HCT116 (cell line): ENCODE measurements around the gene CUL5. TPM values are rescaled to one million over a fixed set of nuclear protein-coding genes. Genes with fewer than 3 reads are reported as not detected.

Source experiments
- ATAC-seq: fragments of 200-7000 bp; cut with Tn5 transposase; 2 replicates; pipeline ENCODE4 v1.9.1; 2020; ENCODE audit warnings: mild to moderate bottlenecking, moderate library complexity
- BruUV-seq: library from RNA; stranded (reverse); fragments of 400-500 nt; replicated peaks from 2 replicates; lab custom pipeline; 2021; lab: Mats Ljungman, UMichigan
- CTCF ChIA-PET: fragments of 300-600 bp; sonication (Branson Sonifier 250); formaldehyde crosslinking; loops from one replicate; lab custom pipeline; 2021; ENCODE audit warnings: antibody characterized with exemption; lab: Charles Lee
- POLR2A ChIA-PET: fragments of 300-600, 350-600 bp; sonication (Branson Sonifier 250); formaldehyde crosslinking; loops from one replicate; lab custom pipeline; 2021; ENCODE audit warnings: antibody characterized with exemption; lab: Charles Lee
- RAD21 ChIA-PET, 2 experiments: fragments of 300-600 bp; sonication (Branson Sonifier 250); formaldehyde crosslinking; loops; one replicate each; lab custom pipeline; 2023; ENCODE audit warnings: low total read pairs in 2 of 2; ENCODE audit not compliant: uncharacterized antibody in 2 of 2, unreplicated experiment in 2 of 2, low non-redundant PET in 1 of 2; lab: Charles Lee
- DNase-seq: peaks from one replicate; pipeline ENCODE4 v3.0.0-alpha.2; 2010; ENCODE audit warnings: low read depth, low spot score
- H2AFZ ChIP-seq: fragments of 200-600 bp; shearing (Covaris generic), sonication (generic); 2 replicates; pipeline ENCODE4 v1.6.1; 2017; ENCODE audit warnings: low read depth, mixed run types, mixed read lengths, antibody characterized with exemption, low read length; ENCODE audit not compliant: poor library complexity, severe bottlenecking
- H3K27ac ChIP-seq: 2 replicates; pipeline ENCODE4 v1.5.1; 2012; ENCODE audit warnings: low read depth, low read length
- H3K27me3 ChIP-seq: fragments of 200-600 bp; sonication (generic); 2 replicates; pipeline ENCODE4 v1.6.1; 2016; ENCODE audit warnings: mixed run types, low read length, mixed read lengths; ENCODE audit not compliant: insufficient read depth
- H3K36me3 ChIP-seq, 2 experiments: fragments of 200-500 bp in 1 of 2; fragments of 200-600 bp in 1 of 2; sonication (Bioruptor generic) in 1 of 2; sonication (generic) in 1 of 2; 2 replicates each; pipeline versions ENCODE4 v1.5.1 to v1.6.1; 2014 to 2016; ENCODE audit warnings: low read length in 2 of 2, inconsistent platforms in 1 of 2, mixed read lengths in 1 of 2, mixed run types in 1 of 2; ENCODE audit not compliant: insufficient read depth in 2 of 2, control insufficient read depth in 1 of 2
- H3K4me1 ChIP-seq, 2 experiments: fragments of 200-600 bp in 1 of 2; sonication (generic) in 1 of 2; 2 replicates each; pipeline versions ENCODE4 v1.5.1 to v1.6.1; 2012 to 2017; ENCODE audit warnings: low read length in 2 of 2, inconsistent platforms in 1 of 2, mild to moderate bottlenecking in 1 of 2, mixed read lengths in 1 of 2, mixed run types in 1 of 2, moderate library complexity in 1 of 2; ENCODE audit not compliant: insufficient read depth in 2 of 2, control insufficient read depth in 1 of 2
- H3K4me2 ChIP-seq: fragments of 200-600 bp; sonication (generic); 2 replicates; pipeline ENCODE4 v1.6.1; 2017; ENCODE audit warnings: mixed run types, low read length, mixed read lengths
- H3K4me3 ChIP-seq, 2 experiments: fragments of 200-600 bp in 1 of 2; sonication (generic) in 1 of 2; replicated peaks in 1 of 2; 2 replicates each; pipeline ENCODE4 v1.5.1; 2011 to 2016; ENCODE audit warnings: low read length in 2 of 2, control low read depth in 1 of 2, low read depth in 1 of 2, mild to moderate bottlenecking in 1 of 2, mixed read lengths in 1 of 2, mixed run types in 1 of 2
- H3K79me2 ChIP-seq: fragments of 200-600 bp; sonication (generic); 2 replicates; pipeline ENCODE4 v1.6.1; 2017; ENCODE audit warnings: mild to moderate bottlenecking, mixed run types, low read length, moderate library complexity, mixed read lengths; ENCODE audit not compliant: insufficient read depth
- H3K9ac ChIP-seq: fragments of 200-600 bp; sonication (generic); 2 replicates; pipeline ENCODE4 v1.6.1; 2016; ENCODE audit warnings: low read length, mixed read lengths
- H3K9me2 ChIP-seq: fragments of 200-600 bp; sonication (generic), shearing (Covaris generic); 2 replicates; pipeline ENCODE4 v1.6.1; 2017; ENCODE audit warnings: mixed run types, mild to moderate bottlenecking, moderate library complexity; ENCODE audit not compliant: insufficient read depth
- H3K9me3 ChIP-seq, 2 experiments: fragments of 200-500 bp in 1 of 2; fragments of 200-600 bp in 1 of 2; sonication (Bioruptor generic) in 1 of 2; sonication (generic) in 1 of 2; 2 replicates each; pipeline ENCODE4 v1.6.1; 2014 to 2017; ENCODE audit warnings: low read length in 2 of 2, mixed read lengths in 2 of 2, inconsistent platforms in 1 of 2, low read depth in 1 of 2, mild to moderate bottlenecking in 1 of 2, mixed run types in 1 of 2, moderate library complexity in 1 of 2; ENCODE audit not compliant: control insufficient read depth in 1 of 2, insufficient read depth in 1 of 2
- H4K20me1 ChIP-seq: fragments of 200-600 bp; sonication (generic), shearing (Covaris generic); 2 replicates; pipeline ENCODE4 v1.6.1; 2017; ENCODE audit warnings: mixed run types, mild to moderate bottlenecking, moderate library complexity; ENCODE audit not compliant: insufficient read depth
- ATF3 ChIP-seq: IDR thresholded peaks from 2 replicates; pipeline ENCODE4 v1.6.1; 2012
- CTCF ChIP-seq, 3 experiments: fragments of 200-600 bp in 1 of 3; sonication (generic) in 1 of 3; IDR thresholded peaks in 2 of 3; conservative IDR thresholded peaks in 1 of 3; 2 replicates each; pipeline ENCODE4 v1.5.1; 2012 to 2017; ENCODE audit warnings: low read depth in 2 of 3, low read length in 2 of 3, antibody characterized with exemption in 1 of 3, borderline replicate concordance in 1 of 3, control low read depth in 1 of 3, mild to moderate bottlenecking in 1 of 3, mixed read lengths in 1 of 3, mixed run types in 1 of 3, moderate library complexity in 1 of 3; ENCODE audit not compliant: insufficient read depth in 1 of 3
- EGR1 ChIP-seq: IDR thresholded peaks from 2 replicates; pipeline ENCODE4 v1.6.1; 2012; ENCODE audit warnings: low read depth
- ELF1 ChIP-seq: IDR thresholded peaks from 2 replicates; pipeline ENCODE4 v1.6.1; 2012; ENCODE audit warnings: low read depth, borderline replicate concordance
- EZH2 ChIP-seq: fragments of 200-600 bp; sonication (generic); IDR thresholded peaks from 2 replicates; pipeline ENCODE4 v1.6.1; 2017; ENCODE audit warnings: antibody characterized with exemption, mixed run types
- EZH2phosphoT487 ChIP-seq: fragments of 200-600 bp; IDR thresholded peaks from 2 replicates; pipeline ENCODE4 v1.6.1; 2018; ENCODE audit warnings: antibody characterized with exemption, borderline replicate concordance
- JUND ChIP-seq: IDR thresholded peaks from 2 replicates; pipeline ENCODE4 v1.6.1; 2012
- MAX ChIP-seq: IDR thresholded peaks from 2 replicates; pipeline ENCODE4 v1.6.1; 2012
- POLR2A ChIP-seq: IDR thresholded peaks from 2 replicates; pipeline ENCODE4 v1.7.0; 2011; ENCODE audit warnings: borderline replicate concordance; ENCODE audit not compliant: insufficient read depth, insufficient read length; ENCODE audit errors: extremely low read depth
- RAD21 ChIP-seq: IDR thresholded peaks from 2 replicates; pipeline ENCODE4 v1.6.1; 2012; ENCODE audit warnings: low read depth, mild to moderate bottlenecking
- REST ChIP-seq: IDR thresholded peaks from 2 replicates; pipeline ENCODE4 v1.6.1; 2012; ENCODE audit warnings: low read depth
- SP1 ChIP-seq: IDR thresholded peaks from 2 replicates; pipeline ENCODE4 v1.6.1; 2012; ENCODE audit warnings: low read depth
- SRF ChIP-seq: IDR thresholded peaks from 2 replicates; pipeline ENCODE4 v1.6.1; 2012; ENCODE audit warnings: low read depth
- TCF7L2 ChIP-seq: IDR thresholded peaks from 2 replicates; pipeline ENCODE4 v1.7.0; 2011; ENCODE audit warnings: borderline replicate concordance, inconsistent platforms; ENCODE audit not compliant: insufficient read depth, insufficient read length; ENCODE audit errors: extremely low read depth
- YY1 ChIP-seq: IDR thresholded peaks from 2 replicates; pipeline ENCODE4 v1.6.1; 2011; ENCODE audit warnings: low read length, low read depth, moderate library complexity, mild to moderate bottlenecking; ENCODE audit not compliant: insufficient replicate concordance; ENCODE audit errors: extremely low read depth
- ZNF274 ChIP-seq: fragments of 200-500 bp; sonication (Bioruptor generic); IDR thresholded peaks from 2 replicates; pipeline ENCODE4 v1.6.1; 2014; ENCODE audit warnings: mild to moderate bottlenecking, low read depth, low read length, inconsistent platforms
- intact Hi-C: fragments of 100-400 bp; cut with micrococcal nuclease; formaldehyde crosslinking; loops from 2 replicates; pipeline ENCODE4 v1.10.0; 2022
- total RNA-seq: library from RNA; stranded (reverse); gene quantifications from one replicate; pipeline ENCODE4 v1.2.1, GENCODE V29; 2021; ENCODE audit not compliant: unreplicated experiment
- TF ChIP-seq, protein P1 (sequence below): IDR thresholded peaks from 2 replicates; pipeline ENCODE4 v1.6.1; 2011; ENCODE audit warnings: mild to moderate bottlenecking, low read length, moderate library complexity; ENCODE audit not compliant: insufficient replicate concordance; ENCODE audit errors: extremely low read depth

The CUL5 gene
- total RNA-seq, 1 experiment from 2014 or later, result 41.9 TPM

DNA sequence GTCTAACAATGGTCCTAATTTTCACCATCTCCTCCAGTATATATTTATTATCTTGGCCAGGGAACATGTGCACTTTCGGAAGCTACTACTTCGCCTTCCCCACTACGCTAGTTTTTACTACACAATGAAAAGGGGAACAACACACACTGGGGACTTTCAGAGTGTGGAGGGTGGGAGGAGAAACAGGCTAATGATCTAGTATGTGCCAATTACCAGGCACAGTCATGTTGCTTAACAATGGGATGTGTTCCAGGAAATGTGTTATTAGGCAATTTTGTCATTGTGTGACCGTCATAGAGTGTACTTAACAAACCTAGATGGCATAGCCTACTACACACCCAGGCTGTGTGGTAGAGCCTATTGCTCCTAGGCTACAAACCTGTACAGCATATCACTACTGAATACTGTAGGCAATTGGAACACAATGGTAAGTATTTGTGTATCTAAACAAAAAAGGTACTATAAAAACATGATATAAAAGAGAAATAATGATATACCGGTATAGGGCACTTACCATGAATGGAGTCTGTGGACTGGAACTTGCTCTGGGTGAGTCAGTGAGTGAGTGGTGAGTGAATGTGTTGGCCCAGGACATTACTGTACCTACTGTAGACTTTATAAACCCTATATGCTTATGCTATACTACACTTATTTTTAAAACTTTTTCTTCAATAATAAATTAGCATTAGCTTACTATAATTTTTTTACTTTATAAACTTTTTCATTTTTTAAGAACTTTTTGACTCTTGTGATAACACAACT lies 20.1 kb upstream of the CUL5 start:
- BruUV-seq, result no TSS peak
- no peak for ATAC-seq
- intact Hi-C loops, result no loop called here
- ChIA-PET CTCF (no interaction called here), POLR2A (no interaction called here), RAD21 (no interaction called here)
- Histone ChIP-seq H4K20me1 (no peaks in the 10 kb centered on the region), H3K4me1 (no peaks in the 10 kb centered on the region), H2AFZ (no peak overlapping the region), H3K36me3 (no peaks in the 10 kb centered on the region), H3K9me2 (no peaks in the 10 kb centered on the region), H3K27me3 (no peaks in the 10 kb centered on the region), H3K9me3 (no peaks in the 10 kb centered on the region), H3K79me2 (no peaks in the 10 kb centered on the region), H3K9ac (no peak overlapping the region), H3K27ac (no peak overlapping the region), H3K4me2 (no peak overlapping the region), H3K4me3 (no peak overlapping the region)
- TF ChIP-seq SP1 (no peak), TCF7L2 (no peak), RAD21 (no peak), ATF3 (no peak), EZH2 (no peak), MAX (no peak), ELF1 (no peak), EZH2phosphoT487 (no peak), ZNF274 (no peak), YY1 (no peak), EGR1 (no peak), SRF (no peak), JUND (no peak), POLR2A (no peak), CTCF (IDR thresholded peaks at IDR 0.05 in 2 of 3, conservative IDR thresholded peaks at IDR 0.05 in 1 of 3; ENCODE audit: borderline replicate concordance in 1 of 3, insufficient read depth in 1 of 3, low read depth in 2 of 3, low read length in 2 of 3) (no peak), REST (no peak)
- TF ChIP-seq, protein P1, sequence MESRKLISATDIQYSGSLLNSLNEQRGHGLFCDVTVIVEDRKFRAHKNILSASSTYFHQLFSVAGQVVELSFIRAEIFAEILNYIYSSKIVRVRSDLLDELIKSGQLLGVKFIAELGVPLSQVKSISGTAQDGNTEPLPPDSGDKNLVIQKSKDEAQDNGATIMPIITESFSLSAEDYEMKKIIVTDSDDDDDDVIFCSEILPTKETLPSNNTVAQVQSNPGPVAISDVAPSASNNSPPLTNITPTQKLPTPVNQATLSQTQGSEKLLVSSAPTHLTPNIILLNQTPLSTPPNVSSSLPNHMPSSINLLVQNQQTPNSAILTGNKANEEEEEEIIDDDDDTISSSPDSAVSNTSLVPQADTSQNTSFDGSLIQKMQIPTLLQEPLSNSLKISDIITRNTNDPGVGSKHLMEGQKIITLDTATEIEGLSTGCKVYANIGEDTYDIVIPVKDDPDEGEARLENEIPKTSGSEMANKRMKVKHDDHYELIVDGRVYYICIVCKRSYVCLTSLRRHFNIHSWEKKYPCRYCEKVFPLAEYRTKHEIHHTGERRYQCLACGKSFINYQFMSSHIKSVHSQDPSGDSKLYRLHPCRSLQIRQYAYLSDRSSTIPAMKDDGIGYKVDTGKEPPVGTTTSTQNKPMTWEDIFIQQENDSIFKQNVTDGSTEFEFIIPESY, result no peak
- no peak for DNase-seq
